HG03432 (cell line): ENCODE measurements around the gene BPIFA1.

Source experiments
- ATAC-seq: cut with Tn5 transposase; IDR thresholded peaks from one replicate; pipeline ENCODE4 v1.9.1; 2021; ENCODE audit warnings: mild to moderate bottlenecking, moderate library complexity; ENCODE audit not compliant: unreplicated experiment

BPIFA1 gene

GRCh38 chr20:33239979-33240736 is 4.4 kb downstream of the BPIFA1 start:
- no peak for ATAC-seq

- no peak for ATAC-seq
These were observed 5.1 kb downstream of the BPIFA1 start for GRCh38 chr20:33240923-33241322.

GRCh38 chr20:33242319-33243100 is 6.7 kb downstream of the BPIFA1 start:
- ATAC-seq, result no peak

- no peak for ATAC-seq
These were observed 10.3 kb downstream of the BPIFA1 start for GRCh38 chr20:33246077-33246476.

- no peak for ATAC-seq
These were observed 13.7 kb downstream of the BPIFA1 start for GRCh38 chr20:33249456-33249855.

GRCh38 chr20:33250666-33251065 is 14.9 kb downstream of the BPIFA1 start:
- no peak for ATAC-seq

- ATAC-seq, result no peak
These were observed 15.7 kb downstream of the BPIFA1 start for GRCh38 chr20:33251496-33251895.

GRCh38 chr20:33252460-33252859 is 16.7 kb downstream of the BPIFA1 start:
- ATAC-seq, result no peak

GRCh38 chr20:33255005-33255404 is 19.2 kb downstream of the BPIFA1 start:
- no peak for ATAC-seq

GRCh38 chr20:33257237-33257636 is 21.4 kb downstream of the BPIFA1 start:
- no peak for ATAC-seq

- ATAC-seq, result no peak
These were observed 23.6 kb downstream of the BPIFA1 start for GRCh38 chr20:33259371-33259770.

GRCh38 chr20:33261465-33261864 is 25.7 kb downstream of the BPIFA1 start:
- no peak for ATAC-seq

GRCh38 chr20:33262658-33263065 is 26.9 kb downstream of the BPIFA1 start:
- ATAC-seq, result no peak

- no peak for ATAC-seq
These were observed 28.0 kb downstream of the BPIFA1 start for GRCh38 chr20:33263784-33264183.

- no peak for ATAC-seq
These were observed 31.9 kb downstream of the BPIFA1 start for GRCh38 chr20:33267701-33268100.

GRCh38 chr20:33272155-33272873 is 36.5 kb downstream of the BPIFA1 start:
- no peak for ATAC-seq

- no peak for ATAC-seq
These were observed 37.5 kb downstream of the BPIFA1 start for GRCh38 chr20:33273117-33273851.

- ATAC-seq, result no peak
These were observed 39.4 kb downstream of the BPIFA1 start for GRCh38 chr20:33275215-33275614.

GRCh38 chr20:33275871-33276270 is 40.1 kb downstream of the BPIFA1 start:
- ATAC-seq, result no peak

- ATAC-seq, result no peak
These were observed 40.7 kb downstream of the BPIFA1 start for GRCh38 chr20:33276303-33277113.
